ENCODE measurements around the gene CYTIP.

Gene CYTIP

GRCh38 chr2:157468931-157469708 lies 25.2 kb upstream of the CYTIP start:
- Mint-ChIP-seq H3K36me3 (ENCODE audit: low read depth) (no peaks in the 10 kb centered on the region), H3K27ac (no peak overlapping the region), H3K4me3 (no peak overlapping the region), H3K27me3 (ENCODE audit: low read depth) (no peaks in the 10 kb centered on the region), H3K9me3 (no peaks in the 10 kb centered on the region), H3K4me1 (peaks cover 5% of the 10 kb centered on the region)
- TF ChIP-seq, protein P1, sequence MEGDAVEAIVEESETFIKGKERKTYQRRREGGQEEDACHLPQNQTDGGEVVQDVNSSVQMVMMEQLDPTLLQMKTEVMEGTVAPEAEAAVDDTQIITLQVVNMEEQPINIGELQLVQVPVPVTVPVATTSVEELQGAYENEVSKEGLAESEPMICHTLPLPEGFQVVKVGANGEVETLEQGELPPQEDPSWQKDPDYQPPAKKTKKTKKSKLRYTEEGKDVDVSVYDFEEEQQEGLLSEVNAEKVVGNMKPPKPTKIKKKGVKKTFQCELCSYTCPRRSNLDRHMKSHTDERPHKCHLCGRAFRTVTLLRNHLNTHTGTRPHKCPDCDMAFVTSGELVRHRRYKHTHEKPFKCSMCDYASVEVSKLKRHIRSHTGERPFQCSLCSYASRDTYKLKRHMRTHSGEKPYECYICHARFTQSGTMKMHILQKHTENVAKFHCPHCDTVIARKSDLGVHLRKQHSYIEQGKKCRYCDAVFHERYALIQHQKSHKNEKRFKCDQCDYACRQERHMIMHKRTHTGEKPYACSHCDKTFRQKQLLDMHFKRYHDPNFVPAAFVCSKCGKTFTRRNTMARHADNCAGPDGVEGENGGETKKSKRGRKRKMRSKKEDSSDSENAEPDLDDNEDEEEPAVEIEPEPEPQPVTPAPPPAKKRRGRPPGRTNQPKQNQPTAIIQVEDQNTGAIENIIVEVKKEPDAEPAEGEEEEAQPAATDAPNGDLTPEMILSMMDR (IDR thresholded peaks at IDR 0.05; ENCODE audit: unreplicated experiment in 3 of 3) = no peak

- Mint-ChIP-seq H3K27me3 (ENCODE audit: low read depth) (no peaks in the 10 kb centered on the region), H3K4me1 (peaks cover 5% of the 10 kb centered on the region), H3K4me3 (no peak overlapping the region), H3K9me3 (no peaks in the 10 kb centered on the region), H3K27ac (no peak overlapping the region), H3K36me3 (ENCODE audit: low read depth) (no peaks in the 10 kb centered on the region)
- TF ChIP-seq, protein P1 (IDR thresholded peaks at IDR 0.05; ENCODE audit: unreplicated experiment in 3 of 3) = no peak
These were observed 22.9 kb upstream of the CYTIP start for GRCh38 chr2:157466764-157467163.

DNA sequence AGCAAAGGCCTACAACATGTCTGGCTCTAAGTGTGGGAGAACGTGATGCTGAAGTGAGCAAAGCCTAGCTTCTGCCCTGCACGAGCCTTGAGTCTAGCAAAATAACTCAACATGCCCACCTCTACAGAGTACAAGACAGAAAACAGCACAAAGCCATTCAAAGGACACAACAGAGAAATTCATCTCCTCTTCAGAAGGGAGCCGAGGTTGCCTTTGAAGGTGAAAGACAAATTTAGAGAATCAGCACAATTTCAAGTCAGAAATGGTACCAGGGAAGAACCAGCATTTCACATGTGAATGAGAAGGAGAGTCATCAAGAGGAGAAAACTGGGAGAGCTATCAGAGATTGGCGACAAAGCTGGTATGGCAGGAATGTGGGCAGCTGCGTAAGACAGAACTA lies 21.7 kb upstream of the CYTIP start:
- TF ChIP-seq, protein P1 (IDR thresholded peaks at IDR 0.05; ENCODE audit: unreplicated experiment in 3 of 3) = no peak
- H3K27me3 Mint-ChIP-seq (ENCODE audit: low read depth) = no peaks in the 10 kb centered on the region
- no peaks in the 10 kb centered on the region for H3K36me3 Mint-ChIP-seq (ENCODE audit: low read depth)
- no peak overlapping the region for H3K27ac Mint-ChIP-seq
- peaks cover 16% of the 10 kb centered on the region for H3K4me1 Mint-ChIP-seq
- no peak overlapping the region for H3K4me3 Mint-ChIP-seq
- no peaks in the 10 kb centered on the region for H3K9me3 Mint-ChIP-seq

- TF ChIP-seq, protein P1 (IDR thresholded peaks at IDR 0.05; ENCODE audit: unreplicated experiment in 3 of 3) = no peak
- Mint-ChIP-seq H3K4me3 (no peak overlapping the region), H3K9me3 (no peaks in the 10 kb centered on the region), H3K27me3 (ENCODE audit: low read depth) (no peaks in the 10 kb centered on the region), H3K36me3 (ENCODE audit: low read depth) (no peaks in the 10 kb centered on the region), H3K4me1 (peaks cover 29% of the 10 kb centered on the region), H3K27ac (no peak overlapping the region)
These were observed 19.1 kb upstream of the CYTIP start for GRCh38 chr2:157463002-157463401.

DNA sequence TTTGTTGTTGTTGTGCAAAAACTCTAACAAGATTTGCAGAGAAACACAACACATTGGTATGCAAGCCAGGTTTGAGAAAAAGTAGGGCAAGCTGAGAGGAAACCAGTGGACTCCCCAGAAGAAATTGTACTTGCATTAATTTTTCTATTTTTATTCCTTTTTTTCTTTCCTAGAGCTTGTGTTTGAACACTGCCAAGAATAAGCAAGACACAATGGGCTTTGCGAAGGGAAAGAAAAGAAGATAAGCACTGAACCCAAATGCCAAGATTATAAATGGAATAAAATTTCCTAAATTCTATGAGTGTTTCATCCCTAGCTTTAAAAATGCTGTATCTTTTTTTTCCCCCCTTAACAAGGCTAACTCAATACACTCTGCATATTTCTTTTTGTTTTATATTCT lies 17.0 kb upstream of the CYTIP start:
- H3K9me3 Mint-ChIP-seq = no peaks in the 10 kb centered on the region
- H3K27ac Mint-ChIP-seq = peak overlapping the region; percentile 9 to 97 (median 85)
- no peaks in the 10 kb centered on the region for H3K36me3 Mint-ChIP-seq (ENCODE audit: low read depth)
- H3K27me3 Mint-ChIP-seq (ENCODE audit: low read depth) = no peaks in the 10 kb centered on the region
- H3K4me3 Mint-ChIP-seq = no peak overlapping the region
- peaks cover 29% of the 10 kb centered on the region for H3K4me1 Mint-ChIP-seq
- TF ChIP-seq, protein P1 (IDR thresholded peaks at IDR 0.05; ENCODE audit: unreplicated experiment in 3 of 3) = no peak

GRCh38 chr2:157460384-157460837 lies 16.5 kb upstream of the CYTIP start:
- Mint-ChIP-seq H3K27me3 (ENCODE audit: low read depth) (no peaks in the 10 kb centered on the region), H3K4me1 (peaks cover 25% of the 10 kb centered on the region), H3K27ac (peak overlapping the region; percentile 9 to 97 (median 85)), H3K36me3 (ENCODE audit: low read depth) (no peaks in the 10 kb centered on the region), H3K9me3 (no peaks in the 10 kb centered on the region), H3K4me3 (peak overlapping the region in 2 of 3 experiments; percentile 3 to 5)
- TF ChIP-seq, protein P1 (IDR thresholded peaks at IDR 0.05; ENCODE audit: unreplicated experiment in 3 of 3) = no peak
